Endodermal cell (in vitro differentiated cells): ENCODE data around the gene RAB31. TPM values are rescaled to one million over a fixed set of nuclear protein-coding genes. Genes with fewer than 3 reads are reported as not detected.
A peak's percentile ranks its signal among the peaks of the same experiment; 100 is the strongest.

ENCODE experiments used
- DNase-seq: peaks from one replicate; pipeline ENCODE4 v3.0.0-alpha.2; 2017
- H3K27ac ChIP-seq: 2 replicates; pipeline ENCODE4 v1.5.1; 2013; ENCODE audit warnings: mild to moderate bottlenecking, low read depth, low read length, moderate library complexity
- H3K27me3 ChIP-seq: 2 replicates; pipeline ENCODE4 v1.6.1; 2013; ENCODE audit warnings: mild to moderate bottlenecking, low read length, moderate library complexity; ENCODE audit not compliant: insufficient read depth, control insufficient read depth, poor library complexity, severe bottlenecking
- H3K36me3 ChIP-seq: 2 replicates; pipeline ENCODE4 v1.7.0; 2013; ENCODE audit warnings: mild to moderate bottlenecking, low read length, moderate library complexity; ENCODE audit not compliant: control insufficient read depth, insufficient read depth
- H3K4me1 ChIP-seq: one replicate; pipeline ENCODE4 v1.7.0; 2013; ENCODE audit warnings: low read length; ENCODE audit not compliant: control insufficient read depth, insufficient read depth
- H3K4me3 ChIP-seq: 2 replicates; pipeline ENCODE4 v1.5.1; 2013; ENCODE audit warnings: mild to moderate bottlenecking, low read length, moderate library complexity
- H3K9ac ChIP-seq: 2 replicates; pipeline ENCODE4 v1.6.1; 2013; ENCODE audit warnings: mild to moderate bottlenecking, low read length, moderate library complexity; ENCODE audit not compliant: poor library complexity, severe bottlenecking; ENCODE audit errors: extremely low read depth
- H3K9me3 ChIP-seq: 2 replicates; pipeline ENCODE4 v1.6.1; 2013; ENCODE audit warnings: mild to moderate bottlenecking, low read length, moderate library complexity; ENCODE audit not compliant: control insufficient read depth
- H3K27ac Mint-ChIP-seq: 2 replicates; pipeline ENCODE4 v1.8.0; 2020; ENCODE audit warnings: mixed read lengths
- H3K27me3 Mint-ChIP-seq: 2 replicates; pipeline ENCODE4 v1.8.0; 2021; ENCODE audit warnings: mild to moderate bottlenecking, mixed read lengths; ENCODE audit not compliant: insufficient read depth
- H3K36me3 Mint-ChIP-seq: 2 replicates; pipeline ENCODE4 v1.8.0; 2020; ENCODE audit warnings: low read depth, mixed read lengths
- H3K4me1 Mint-ChIP-seq: 2 replicates; pipeline ENCODE4 v1.8.0; 2020; ENCODE audit warnings: mixed read lengths
- H3K4me3 Mint-ChIP-seq: 2 replicates; pipeline ENCODE4 v1.8.0; 2020; ENCODE audit warnings: mild to moderate bottlenecking, moderate library complexity, mixed read lengths
- H3K9me3 Mint-ChIP-seq: 2 replicates; pipeline ENCODE4 v1.8.0; 2020; ENCODE audit warnings: mild to moderate bottlenecking, mixed read lengths
- CTCF ChIP-seq: fragments of 200-600 bp; sonication (generic); conservative IDR thresholded peaks from 2 replicates; pipeline ENCODE4 v1.5.0; 2021; ENCODE audit warnings: antibody characterized with exemption, mild to moderate bottlenecking
- WGBS, 2 experiments: methylation state at CpG; one replicate each; pipeline versions ENCODE4 v1.1.5 to v1.1.7; 2013; ENCODE audit warnings: missing lambda C conversion rate in 2 of 2, mixed read lengths in 1 of 2; ENCODE audit not compliant: insufficient coverage in 1 of 2, insufficient read length in 1 of 2; 5-methylcytosine and 5-hydroxymethylcytosine counted together
- total RNA-seq, 2 donors: library from RNA; stranded (reverse); fragmentation: NEBNext Ultra II Directional in 1 of 2; extraction: Animal tissue kit (Norgen Biotek cat#: 25700) in 1 of 2; gene quantifications; 2 replicates in 1 of 2; 3 replicates in 1 of 2; pipeline ENCODE4 v1.2.1, GENCODE V29; 2021

The RAB31 gene
- total RNA-seq, 2 donors from 2014 or later, result 11.7 to 20.3 TPM

GRCh38 chr18:9820719-9821118 is 112.6 kb downstream of the RAB31 start:
- Histone ChIP-seq H3K9me3 (peaks cover 11% of the 10 kb centered on the region), H3K27me3 (no peaks in the 10 kb centered on the region), H3K4me3 (no peak overlapping the region), H3K36me3 (no peaks in the 10 kb centered on the region), H3K4me1 (peaks cover 3% of the 10 kb centered on the region), H3K27ac (no peak overlapping the region), H3K9ac (no peak overlapping the region)
- no peak overlapping the region for H3K4me3 Mint-ChIP-seq
- no peak overlapping the region for H3K27ac Mint-ChIP-seq
- no peak for TF ChIP-seq CTCF
- peaks cover 4% of the 10 kb centered on the region for H3K9me3 Mint-ChIP-seq
- WGBS, 2 experiments, result 100% methylated on average over 2 of the region's 4 CpGs; no CpG with 5 or more reads in 1 of the 2 experiments
- peaks cover 13% of the 10 kb centered on the region for H3K4me1 Mint-ChIP-seq
- DNase-seq, result no peak
- peaks cover 4% of the 10 kb centered on the region for H3K36me3 Mint-ChIP-seq
- H3K27me3 Mint-ChIP-seq, result no peaks in the 10 kb centered on the region

- H3K4me3 ChIP-seq, result no peak overlapping the region
- H3K27ac ChIP-seq, result no peak overlapping the region
- H3K27me3 Mint-ChIP-seq, result no peaks in the 10 kb centered on the region
- peak; percentile 13 for DNase-seq
- H3K27ac Mint-ChIP-seq, result no peak overlapping the region
- peaks cover 4% of the 10 kb centered on the region for H3K36me3 Mint-ChIP-seq
- no peaks in the 10 kb centered on the region for H3K4me1 ChIP-seq
- no peaks in the 10 kb centered on the region for H3K27me3 ChIP-seq
- H3K36me3 ChIP-seq, result no peaks in the 10 kb centered on the region
- peaks cover 11% of the 10 kb centered on the region for H3K9me3 ChIP-seq
- H3K9ac ChIP-seq, result no peak overlapping the region
- WGBS, 2 experiments, result 93 to 95% methylated on average over 9 to 11 of the region's 11 CpGs
- H3K9me3 Mint-ChIP-seq, result peaks cover 4% of the 10 kb centered on the region
- no peak overlapping the region for H3K4me3 Mint-ChIP-seq
- peaks cover 7% of the 10 kb centered on the region for H3K4me1 Mint-ChIP-seq
- no peak for TF ChIP-seq CTCF
Observed at GRCh38 chr18:9822587-9823185, 114.6 kb downstream of the RAB31 start.

GRCh38 chr18:9823805-9824473 is 115.8 kb downstream of the RAB31 start:
- H3K27ac ChIP-seq, result no peak overlapping the region

More at GRCh38 chr18:9823805-9824473, 115.8 kb downstream of the RAB31 start:
- H3K27me3 ChIP-seq, result no peaks in the 10 kb centered on the region
- Mint-ChIP-seq H3K9me3 (peaks cover 2% of the 10 kb centered on the region), H3K36me3 (peaks cover 2% of the 10 kb centered on the region), H3K4me3 (no peak overlapping the region), H3K27ac (no peak overlapping the region), H3K4me1 (peaks cover 7% of the 10 kb centered on the region), H3K27me3 (no peaks in the 10 kb centered on the region)
- H3K36me3 ChIP-seq, result no peaks in the 10 kb centered on the region
- no peak overlapping the region for H3K9ac ChIP-seq
- H3K4me1 ChIP-seq, result no peaks in the 10 kb centered on the region
- H3K4me3 ChIP-seq, result no peak overlapping the region
- H3K9me3 ChIP-seq, result peaks cover 2% of the 10 kb centered on the region
- 90 to 100% methylated on average over 4 of the region's 4 CpGs for WGBS, 2 experiments
- DNase-seq, result peak; percentile 10
- TF ChIP-seq CTCF, result no peak
